SH-SY5Y (cell line): ENCODE results near the gene SRM.

Source experiments
- GATA2 ChIP-seq: IDR thresholded peaks from 2 replicates; pipeline ENCODE4 v1.6.1; 2011; ENCODE audit warnings: mild to moderate bottlenecking, low read depth, low read length
- GATA3 ChIP-seq: IDR thresholded peaks from 2 replicates; pipeline ENCODE4 v1.6.1; 2011; ENCODE audit warnings: low read depth, mild to moderate bottlenecking, low read length, moderate library complexity

- TF ChIP-seq GATA2 (no peak), GATA3 (no peak)
Measured at GRCh38 chr1:11024874-11025203, 35.0 kb downstream of the SRM start.
